ENCODE results near the gene LRRC8B. TPM values are rescaled to one million over a fixed set of nuclear protein-coding genes. Genes with fewer than 3 reads are reported as not detected.
"Not testable (repeated sequence)": the region's sequence is repeated elsewhere in the genome, so short reads cannot be mapped to it uniquely, and the experiment has no call there.

The LRRC8B gene
- total RNA-seq, 1 experiment from 2014 or later = 10.0 TPM

DNA sequence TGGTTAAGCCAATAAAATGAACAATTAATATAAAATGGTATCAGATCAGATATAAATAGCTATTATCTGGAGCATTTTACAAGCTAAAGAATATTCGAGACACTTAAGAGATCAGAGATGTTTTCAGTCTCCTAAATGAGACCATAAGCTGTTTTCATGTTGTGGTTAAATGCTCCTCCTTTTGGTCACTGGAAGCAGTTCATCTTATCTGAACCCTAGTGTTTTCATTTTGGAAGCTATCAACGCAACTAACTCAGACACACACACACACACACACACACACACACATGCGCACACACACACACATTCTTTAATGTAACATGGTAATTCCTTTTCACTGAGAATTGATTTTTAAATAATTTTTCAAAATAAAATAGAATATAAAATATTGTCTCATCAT is 98.3 kb downstream of the LRRC8B start:
- in situ Hi-C loops (cut with HindIII; ENCODE audit: low sequenced_read_pairs) = no loop called here
- no peak for DNase-seq (ENCODE audit: low spot score)

DNA sequence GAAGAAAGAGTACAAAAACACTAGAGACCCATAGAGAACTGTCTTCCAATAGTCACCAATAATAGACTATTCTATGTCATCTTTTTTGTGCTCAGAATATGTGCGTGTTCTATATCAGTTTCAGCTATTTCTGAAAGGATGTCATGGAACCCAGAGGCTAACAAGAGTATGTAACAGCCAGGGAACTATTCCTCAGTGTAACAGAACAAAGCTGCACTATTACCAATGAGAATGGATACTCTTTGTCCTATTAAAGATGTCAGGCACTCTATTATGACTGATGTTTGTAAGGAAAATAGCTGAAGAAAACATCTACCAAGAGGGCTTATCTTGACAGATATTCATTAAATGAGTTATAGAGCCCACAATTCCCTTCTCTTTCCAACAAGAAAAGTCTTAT is 99.7 kb downstream of the LRRC8B start:
- in situ Hi-C loops (cut with HindIII; ENCODE audit: low sequenced_read_pairs) = no loop called here

DNA sequence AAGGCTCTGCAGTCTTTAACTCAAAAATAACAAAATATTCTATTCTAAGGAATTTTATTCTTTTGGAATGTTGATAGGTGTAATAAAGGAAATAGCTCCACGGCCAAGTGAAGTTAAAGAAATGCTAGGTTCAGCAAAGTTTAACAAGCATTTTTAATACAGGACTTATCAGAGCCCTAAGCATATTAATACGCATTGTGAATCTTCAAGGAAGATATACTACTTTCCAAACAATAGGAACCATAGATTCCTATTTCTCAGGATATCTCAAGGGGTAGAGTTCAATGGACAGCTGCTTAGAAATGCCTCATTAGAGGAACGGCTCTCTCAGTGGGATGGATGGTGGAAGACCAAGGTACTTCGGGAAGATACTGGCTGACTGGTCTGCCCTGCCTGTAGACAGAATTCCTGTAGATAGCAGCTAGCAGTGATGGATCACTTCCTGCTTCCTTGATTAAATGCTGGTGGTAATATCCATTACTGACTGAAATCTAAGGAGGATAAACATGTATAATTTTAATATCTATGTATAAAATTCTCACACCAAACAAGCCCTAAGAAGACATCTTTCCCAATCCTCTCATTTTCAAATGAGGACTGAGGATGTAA is 100.2 kb downstream of the LRRC8B start:
- DNase-seq (ENCODE audit: low spot score) = no peak
- in situ Hi-C loops (cut with HindIII; ENCODE audit: low sequenced_read_pairs) = no loop called here

More for the DNA sequence above, 99.7 kb downstream of the LRRC8B start:
- DNase-seq (ENCODE audit: low spot score) = no peak

DNA sequence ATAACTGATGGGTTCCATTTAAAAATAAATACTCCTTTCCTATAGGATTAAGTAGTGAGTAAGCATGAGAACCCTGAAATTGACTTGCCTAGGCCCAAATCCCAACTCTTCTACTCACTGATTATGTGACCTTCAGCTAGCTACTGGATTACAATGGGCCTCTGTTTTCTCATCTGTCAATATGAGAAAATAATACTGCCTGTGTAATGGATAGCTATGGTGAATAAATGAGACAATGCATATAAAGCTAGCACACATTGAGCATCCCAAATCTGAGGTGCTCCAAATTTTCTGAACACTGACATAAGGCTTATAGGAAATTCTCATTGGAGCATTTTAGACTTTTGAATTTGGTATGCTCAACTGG is 103.0 kb downstream of the LRRC8B start:
- DNase-seq (ENCODE audit: low spot score) = no peak
- in situ Hi-C loops (cut with HindIII; ENCODE audit: low sequenced_read_pairs) = no loop called here

DNA sequence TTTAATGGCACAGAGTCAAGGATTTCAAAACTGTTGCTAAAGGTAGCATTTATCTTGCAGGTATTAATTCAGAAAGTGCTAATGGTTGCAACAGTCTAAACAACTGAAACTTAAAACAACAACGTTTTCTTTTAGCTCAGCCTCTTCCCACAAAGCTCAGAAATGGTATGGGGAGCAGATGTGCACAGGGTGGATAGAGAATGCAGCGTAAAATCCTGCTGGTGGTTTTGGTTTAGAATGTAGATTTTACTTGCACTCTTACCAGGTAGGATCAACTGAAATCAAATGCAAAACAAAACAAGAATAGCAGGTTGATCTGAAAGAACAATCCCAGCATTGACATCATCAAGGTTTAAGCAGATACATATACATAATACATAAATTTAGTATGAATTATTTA is 104.5 kb downstream of the LRRC8B start:
- in situ Hi-C loops (cut with HindIII; ENCODE audit: low sequenced_read_pairs) = no loop called here

DNA sequence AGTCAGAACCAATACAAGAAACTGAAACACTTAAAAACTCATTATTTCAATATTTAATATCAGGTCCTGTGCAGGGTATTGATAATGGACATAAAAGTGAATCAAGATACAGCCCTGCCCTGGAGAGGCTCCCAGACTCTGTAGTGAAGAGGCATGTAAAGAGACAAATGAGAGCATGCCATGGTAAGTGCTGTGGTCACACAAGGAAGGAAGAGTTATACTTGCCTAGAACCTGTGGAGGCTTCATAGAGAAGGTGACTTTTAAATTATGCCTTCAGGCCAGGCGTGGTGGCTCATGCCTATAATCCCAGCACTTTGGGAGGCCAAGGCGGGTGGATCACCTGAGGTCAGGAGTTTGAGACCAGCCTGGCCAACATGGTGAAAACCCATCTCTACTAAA is 105.0 kb downstream of the LRRC8B start:
- in situ Hi-C loops (cut with HindIII; ENCODE audit: low sequenced_read_pairs) = not testable (repeated sequence)

More for the DNA sequence above, 104.5 kb downstream of the LRRC8B start:
- DNase-seq (ENCODE audit: low spot score) = no peak

DNA sequence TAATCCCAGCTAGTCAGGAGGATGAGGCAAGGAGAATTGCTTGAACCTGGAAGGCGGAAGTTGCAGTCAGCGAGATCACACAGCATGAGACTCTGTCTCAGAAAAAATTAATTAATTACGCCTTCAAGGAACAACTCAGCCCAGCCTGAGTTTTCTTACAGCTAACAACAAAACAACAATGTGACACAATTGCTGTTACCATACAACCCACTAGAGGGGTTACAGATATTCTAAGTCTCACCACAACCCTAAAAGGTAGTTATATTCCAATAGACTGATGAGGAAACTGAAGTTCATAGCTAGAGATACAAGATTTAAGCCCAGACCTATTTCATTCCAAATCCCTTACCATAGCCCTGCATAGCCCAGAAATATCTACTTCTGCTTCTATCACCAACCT is 105.4 kb downstream of the LRRC8B start:
- in situ Hi-C loops (cut with HindIII; ENCODE audit: low sequenced_read_pairs) = no loop called here

More for the DNA sequence above, 105.0 kb downstream of the LRRC8B start:
- not testable (repeated sequence) for DNase-seq (ENCODE audit: low spot score)

DNA sequence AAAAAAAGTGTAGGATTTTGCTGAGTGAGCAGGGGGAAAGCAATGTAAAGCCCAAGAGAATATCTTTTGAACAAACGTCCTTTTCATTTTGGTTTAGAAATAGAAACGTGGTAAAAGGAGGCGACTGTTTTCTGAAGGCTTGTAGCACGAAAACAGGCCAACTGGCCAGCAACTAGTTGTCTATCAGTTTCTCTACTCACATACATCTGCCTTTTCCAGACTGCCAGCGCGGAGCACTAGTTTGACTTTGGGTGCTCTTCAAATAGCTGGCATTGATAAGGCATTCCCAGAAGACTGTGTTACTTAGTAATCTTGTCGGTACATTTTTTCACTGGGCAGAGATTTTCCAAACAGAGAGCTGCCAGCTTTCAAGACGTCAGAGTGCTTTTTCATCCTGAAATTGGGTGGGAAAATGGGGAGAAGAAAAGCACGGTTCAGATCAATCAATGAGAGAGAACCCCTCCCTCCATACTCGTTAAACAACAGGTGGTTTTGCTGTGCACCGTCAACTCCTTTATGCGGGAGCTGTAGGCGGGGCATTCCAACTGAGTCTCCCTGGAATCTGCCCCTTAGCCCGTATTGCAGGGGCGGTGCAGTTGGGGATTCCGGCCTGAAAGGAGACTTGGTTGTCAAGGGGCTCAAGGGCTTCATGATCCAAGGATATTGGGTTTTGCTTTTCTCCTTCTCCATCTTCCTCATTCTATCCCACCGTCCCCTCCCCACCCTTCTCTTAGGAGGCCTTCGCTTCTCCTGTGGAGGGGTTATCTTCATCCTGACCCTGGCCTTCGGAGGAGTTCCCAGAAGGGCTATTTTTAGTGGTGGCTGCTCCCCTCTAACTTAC is 107.4 kb downstream of the LRRC8B start:
- DNase-seq (ENCODE audit: low spot score) = peak; percentile 6
- in situ Hi-C loops (cut with HindIII; ENCODE audit: low sequenced_read_pairs) = no loop called here

More for the DNA sequence above, 105.4 kb downstream of the LRRC8B start:
- DNase-seq (ENCODE audit: low spot score) = no peak

DNA sequence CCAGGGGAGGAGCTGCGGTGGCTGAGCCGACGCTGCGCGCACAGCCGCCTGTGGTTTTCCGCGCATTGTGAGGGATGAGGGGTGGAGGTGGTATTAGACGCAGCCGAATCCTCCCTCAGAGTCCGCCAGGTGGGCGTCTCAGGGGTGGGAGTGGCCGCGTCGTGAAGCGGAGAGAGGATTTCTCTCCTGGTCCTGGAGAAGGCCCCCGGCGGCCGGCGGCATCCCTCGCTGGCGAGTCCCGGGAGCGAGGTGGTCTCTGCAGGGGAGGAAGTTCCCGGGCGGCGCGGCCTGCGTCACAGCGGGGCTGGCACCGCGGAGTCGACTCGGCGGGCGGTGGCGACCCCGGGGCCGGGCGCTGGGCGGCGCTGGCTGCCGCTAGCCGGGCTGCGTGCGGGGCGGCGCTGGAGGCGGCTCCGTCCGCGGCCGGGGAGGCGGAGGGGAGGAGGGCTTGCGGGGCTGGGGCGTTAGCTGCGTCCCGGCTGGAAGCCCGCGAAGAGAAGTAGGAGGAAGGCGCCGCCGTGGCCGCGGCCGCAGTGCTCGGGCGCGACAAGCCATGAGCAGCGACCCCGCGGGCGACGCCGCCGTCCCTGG is 108.1 kb downstream of the LRRC8B start, which contains the start of gene LRRC8C:
TSS of gene LRRC8C (plus strand) at position 464 of the 591 bp plus-strand sequence. CDS start 53,354 bp downstream, outside the sequence.
- peak; percentile 18 for DNase-seq (ENCODE audit: low spot score)
- in situ Hi-C loops (cut with HindIII; ENCODE audit: low sequenced_read_pairs) = no loop called here

DNA sequence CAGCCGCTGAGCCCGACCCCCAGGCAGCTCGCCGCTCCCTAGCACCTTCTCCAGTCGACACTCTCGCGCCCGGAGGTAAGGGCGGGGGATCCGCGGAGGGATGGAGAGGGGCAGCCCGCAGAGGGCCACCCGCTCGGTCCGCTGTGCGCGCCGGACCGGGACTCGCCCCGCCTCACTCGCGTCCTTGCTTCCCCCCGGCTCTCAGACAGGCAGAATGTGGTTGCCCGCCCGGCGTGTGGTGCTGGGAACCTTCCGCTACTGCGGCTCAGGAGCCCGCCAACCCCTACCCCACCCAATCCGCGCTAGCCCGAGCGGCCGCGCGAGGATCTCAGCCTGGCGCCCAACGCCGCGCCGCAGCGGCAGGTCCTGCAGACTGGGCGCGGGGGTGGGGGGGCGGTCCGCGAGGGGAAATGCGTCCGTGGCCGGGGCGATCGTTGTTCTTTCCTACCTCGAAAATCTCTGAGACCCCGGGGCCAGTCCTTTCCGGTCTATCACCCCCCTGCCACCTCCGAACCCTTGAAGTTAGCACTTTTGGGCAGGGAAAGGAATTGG is 108.7 kb downstream of the LRRC8B start:
- in situ Hi-C loops (cut with HindIII; ENCODE audit: low sequenced_read_pairs) = no loop called here
- peak; percentile 28 for DNase-seq (ENCODE audit: low spot score)

DNA sequence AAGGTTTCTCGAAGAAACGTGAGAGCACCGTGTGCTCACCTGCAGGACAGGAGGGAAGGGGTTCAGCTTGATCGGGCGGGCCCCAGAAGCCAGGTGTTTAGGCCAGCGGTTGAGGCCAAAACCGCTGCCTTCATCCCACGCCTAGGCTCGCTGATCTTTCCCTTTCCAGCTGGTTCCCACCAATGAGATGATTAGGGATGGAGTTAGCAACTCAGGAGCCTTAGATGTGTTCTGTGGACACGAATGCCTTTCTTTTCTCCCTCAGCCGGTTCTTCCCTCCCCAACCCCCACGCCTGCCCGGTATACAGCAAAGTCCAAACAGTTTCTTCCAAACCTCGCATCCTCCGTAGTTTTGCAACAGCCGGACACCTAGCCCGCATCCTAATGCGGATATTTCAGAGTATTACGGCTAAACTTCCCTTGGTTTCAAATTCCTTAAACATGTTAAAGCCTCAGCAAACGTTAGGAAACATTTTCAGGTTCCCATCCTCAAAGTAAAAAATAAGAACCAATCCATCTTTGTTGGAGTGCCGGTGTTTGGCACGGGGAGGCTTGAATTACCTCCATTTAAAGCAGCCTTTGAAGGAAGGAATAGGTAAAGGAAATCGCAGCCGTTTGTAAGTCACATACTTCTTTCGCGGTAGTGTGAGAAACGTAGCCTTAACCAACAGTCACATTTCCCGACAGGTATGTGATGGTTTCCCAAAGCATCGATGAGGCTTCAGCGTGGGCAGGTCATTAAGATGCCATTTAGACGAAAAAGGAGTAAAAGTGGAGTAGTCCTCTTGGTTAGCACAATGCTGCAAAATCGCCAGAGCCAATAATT is 109.4 kb downstream of the LRRC8B start:
- in situ Hi-C loops (cut with HindIII; ENCODE audit: low sequenced_read_pairs) = no loop called here
- DNase-seq (ENCODE audit: low spot score) = peak; percentile 24

DNA sequence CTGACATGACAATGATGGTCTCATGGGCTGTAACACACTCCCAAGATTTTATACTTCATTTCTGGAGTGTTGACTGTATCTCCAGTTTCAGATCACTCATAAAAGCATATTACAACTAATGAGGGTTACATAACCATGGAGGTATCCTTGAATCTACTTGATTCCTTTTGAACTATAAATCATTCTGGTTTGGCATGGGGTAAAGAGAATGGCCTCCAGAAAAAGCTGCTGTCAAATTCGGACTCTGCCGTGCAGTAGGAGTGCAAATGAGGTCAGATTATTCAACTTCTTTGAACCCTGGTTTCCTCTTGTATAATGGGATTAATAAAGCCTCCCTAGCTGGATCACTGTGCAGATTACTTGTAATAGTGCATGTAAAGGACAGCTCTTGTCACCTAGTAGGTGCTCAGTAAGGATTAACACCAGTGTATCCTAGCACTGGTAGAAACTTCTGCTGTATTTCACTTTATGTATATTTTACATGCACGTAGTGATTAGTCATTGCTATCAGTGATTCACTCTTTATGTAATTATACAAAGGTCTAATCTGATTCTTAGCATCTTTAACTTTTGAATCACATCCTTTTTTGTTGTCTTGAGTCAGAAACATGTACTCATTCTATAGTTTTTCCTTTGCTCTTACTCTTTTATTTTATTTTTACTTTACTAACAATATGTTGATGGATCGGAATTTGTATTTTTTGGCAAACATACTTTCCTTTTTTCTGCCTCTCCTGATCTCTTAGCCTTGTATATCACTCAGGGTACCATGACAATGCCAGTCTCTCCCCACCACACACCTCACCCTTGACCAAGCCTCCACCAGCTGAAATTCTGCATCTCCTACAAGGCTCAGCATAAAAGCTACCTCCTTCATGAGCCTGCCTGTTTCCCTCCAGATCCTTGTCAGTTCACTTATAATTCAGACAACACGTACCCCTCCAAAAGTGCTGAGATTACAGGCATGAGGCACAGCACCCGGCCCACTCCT is 111.5 kb downstream of the LRRC8B start:
- no peak for DNase-seq (ENCODE audit: low spot score)
- in situ Hi-C loops (cut with HindIII; ENCODE audit: low sequenced_read_pairs) = no loop called here

DNA sequence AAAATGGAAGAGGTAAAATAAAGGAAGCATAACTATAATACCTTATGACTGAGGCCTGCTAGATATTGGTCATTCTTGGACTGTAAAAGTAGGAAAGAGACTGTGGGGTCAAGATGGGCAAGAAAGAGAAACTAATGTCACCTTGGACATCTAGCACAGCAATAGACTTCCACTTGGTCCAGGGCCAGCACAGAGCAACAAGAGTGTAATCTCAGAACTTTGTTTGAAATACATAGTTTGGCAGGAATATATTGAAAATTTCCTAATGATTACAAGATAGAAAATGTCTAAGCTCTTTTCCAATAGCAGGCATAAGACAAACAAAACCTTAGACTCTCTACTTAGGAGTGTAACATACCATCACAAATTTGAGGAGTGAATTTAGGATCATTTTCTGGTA is 112.9 kb downstream of the LRRC8B start:
- DNase-seq (ENCODE audit: low spot score) = no peak
- in situ Hi-C loops (cut with HindIII; ENCODE audit: low sequenced_read_pairs) = no loop called here

DNA sequence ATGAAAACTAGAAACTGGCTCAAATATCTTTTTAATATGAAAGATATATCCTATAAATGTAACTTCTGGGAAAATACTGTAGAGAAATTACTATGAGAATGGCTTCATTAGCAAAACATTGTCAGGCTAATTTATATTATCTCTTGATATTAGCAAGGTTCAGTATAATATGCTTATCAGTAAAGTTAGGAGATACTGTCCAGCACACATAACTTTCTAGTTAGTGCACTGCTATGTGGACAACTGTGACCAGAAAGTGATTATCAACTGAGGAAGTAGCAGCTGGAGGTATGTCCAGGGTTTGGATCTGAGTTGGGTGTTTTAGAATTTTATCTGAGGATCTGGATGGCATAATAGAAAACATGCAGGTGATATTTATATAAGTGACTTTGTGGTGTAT is 115.8 kb downstream of the LRRC8B start:
- DNase-seq (ENCODE audit: low spot score) = no peak
- in situ Hi-C loops (cut with HindIII; ENCODE audit: low sequenced_read_pairs) = no loop called here

DNA sequence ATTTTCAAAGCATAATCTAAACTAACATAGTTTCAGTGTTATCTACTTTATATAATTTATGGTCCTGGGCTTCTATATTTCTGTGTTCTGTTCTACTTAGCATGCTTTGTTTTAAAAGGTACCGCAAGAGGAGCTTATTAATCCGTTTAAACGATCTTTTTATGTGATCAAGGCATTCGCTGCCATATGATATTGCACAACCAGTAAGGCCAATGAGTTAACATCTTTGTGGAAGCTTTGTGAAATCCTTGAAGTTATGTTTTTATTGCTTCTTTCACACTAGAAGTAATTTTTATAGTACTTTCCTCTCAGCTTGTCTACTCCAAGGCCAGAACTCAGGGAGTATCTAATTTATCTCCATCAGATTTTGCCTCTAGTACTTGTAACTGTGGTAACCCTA is 117.2 kb downstream of the LRRC8B start:
- in situ Hi-C loops (cut with HindIII; ENCODE audit: low sequenced_read_pairs) = no loop called here

DNA sequence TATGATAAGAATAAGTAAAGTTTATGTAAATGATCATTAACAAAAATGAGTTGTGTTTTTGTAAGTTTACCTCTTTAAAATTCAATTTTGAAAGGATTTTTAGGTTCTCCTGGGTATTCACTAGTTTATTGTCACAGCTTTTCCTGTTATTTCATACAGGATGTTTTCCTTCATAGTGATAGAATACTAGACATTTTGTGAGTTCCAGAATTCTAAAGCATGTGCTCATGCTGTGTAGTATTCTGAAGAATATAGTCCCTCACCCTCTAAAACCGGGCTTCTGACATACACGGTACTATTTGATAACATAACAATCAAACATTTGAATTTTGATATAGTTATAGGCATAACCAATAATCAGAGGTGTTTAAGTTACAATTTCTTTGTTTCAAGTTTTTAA is 118.9 kb downstream of the LRRC8B start:
- in situ Hi-C loops (cut with HindIII; ENCODE audit: low sequenced_read_pairs) = no loop called here
- DNase-seq (ENCODE audit: low spot score) = no peak

More for the DNA sequence above, 117.2 kb downstream of the LRRC8B start:
- no peak for DNase-seq (ENCODE audit: low spot score)

DNA sequence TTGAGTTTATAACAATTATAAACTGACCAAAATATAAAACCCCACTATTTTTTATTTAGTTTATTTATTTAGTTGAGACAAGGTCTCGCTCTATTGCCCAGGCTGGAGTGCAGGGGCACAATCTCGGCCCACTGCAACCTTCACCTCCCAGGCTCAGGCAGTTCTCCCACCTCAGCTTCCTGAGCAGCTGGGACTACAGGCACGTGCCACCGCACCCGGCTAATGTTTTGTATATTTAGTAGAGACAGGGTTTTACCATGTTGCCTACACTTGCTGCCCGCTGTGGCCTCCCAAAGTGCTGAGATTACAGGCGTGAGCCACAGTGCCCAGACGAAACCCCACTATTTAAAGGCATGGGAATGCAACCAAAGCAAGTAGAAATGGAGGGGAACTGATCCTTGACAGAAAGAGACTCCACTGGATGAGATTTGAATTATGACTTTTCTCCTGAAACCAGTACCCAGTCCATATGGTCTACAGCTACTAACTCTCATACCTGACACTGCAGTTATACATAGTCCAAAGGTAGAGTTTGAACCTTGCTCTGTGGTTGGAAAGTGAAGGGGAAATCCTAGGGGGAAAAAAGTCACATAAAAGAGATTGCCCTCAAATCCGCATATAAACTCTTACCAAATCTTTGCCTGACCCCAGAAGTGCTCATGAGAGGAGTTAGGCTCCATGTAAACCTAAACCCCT is 119.6 kb downstream of the LRRC8B start:
- no peak for DNase-seq (ENCODE audit: low spot score)
- in situ Hi-C loops (cut with HindIII; ENCODE audit: low sequenced_read_pairs) = no loop called here
